Gastrocnemius medialis (tissue), 4 donors: ENCODE data around the gene FLNB.

Experiments
- POLR2A ChIP-seq, 2 donors: fragments of 450-650 bp; IDR thresholded peaks; one replicate each; pipeline ENCODE4 v1.6.1; 2017; ENCODE audit warnings: antibody characterized with exemption in 2 of 2, mild to moderate bottlenecking in 2 of 2, moderate library complexity in 2 of 2
- TF ChIP-seq, protein P1 (sequence below), 5 experiments: fragments of 450-650 bp in 3 of 5; fragments of 200-600 bp in 2 of 5; sonication (generic) in 2 of 5; IDR thresholded peaks in 4 of 5; conservative IDR thresholded peaks in 1 of 5; 1 replicate in 4 of 5; 2 replicates in 1 of 5; pipeline ENCODE4 v1.5.1; 2016 to 2019; ENCODE audit warnings: antibody characterized with exemption in 5 of 5, mild to moderate bottlenecking in 3 of 5, moderate library complexity in 3 of 5

DNA sequence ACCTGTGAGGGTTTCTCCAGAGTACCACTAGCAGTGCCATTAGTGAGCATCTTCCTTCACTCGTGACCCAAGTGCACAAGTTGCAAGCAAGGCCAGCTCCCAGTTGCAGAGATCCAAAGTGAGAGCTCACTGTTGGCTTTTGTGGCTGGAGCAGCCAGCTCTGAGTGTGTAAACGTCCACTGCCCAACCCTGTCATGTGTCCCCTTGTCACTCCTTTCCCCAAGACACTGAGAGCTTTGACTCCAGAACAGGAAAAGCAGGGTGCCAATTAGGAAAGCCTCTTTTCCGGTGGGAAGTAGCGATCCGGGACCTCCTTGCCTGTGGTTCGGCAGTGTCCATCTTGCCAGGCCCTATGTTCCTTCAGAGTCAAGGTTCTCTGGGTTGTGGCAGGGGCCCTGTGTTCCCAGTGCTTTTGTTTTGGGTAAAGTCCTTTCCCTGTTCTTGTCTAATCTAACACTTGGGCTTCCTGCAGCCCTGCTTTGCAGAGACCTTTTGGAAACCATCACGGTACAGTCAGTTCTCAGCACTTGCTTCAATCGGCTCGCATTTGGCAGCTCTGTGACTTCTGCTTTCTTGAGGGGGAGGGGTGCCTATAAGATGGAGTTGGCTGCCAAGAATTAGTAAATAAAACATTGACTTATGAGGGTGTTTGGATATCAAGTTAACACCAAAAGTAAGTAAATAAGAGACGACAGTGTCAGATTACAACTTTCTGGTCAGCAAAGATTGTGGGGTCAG, 112.0 kb downstream of the FLNB start:
- TF ChIP-seq, protein P1, sequence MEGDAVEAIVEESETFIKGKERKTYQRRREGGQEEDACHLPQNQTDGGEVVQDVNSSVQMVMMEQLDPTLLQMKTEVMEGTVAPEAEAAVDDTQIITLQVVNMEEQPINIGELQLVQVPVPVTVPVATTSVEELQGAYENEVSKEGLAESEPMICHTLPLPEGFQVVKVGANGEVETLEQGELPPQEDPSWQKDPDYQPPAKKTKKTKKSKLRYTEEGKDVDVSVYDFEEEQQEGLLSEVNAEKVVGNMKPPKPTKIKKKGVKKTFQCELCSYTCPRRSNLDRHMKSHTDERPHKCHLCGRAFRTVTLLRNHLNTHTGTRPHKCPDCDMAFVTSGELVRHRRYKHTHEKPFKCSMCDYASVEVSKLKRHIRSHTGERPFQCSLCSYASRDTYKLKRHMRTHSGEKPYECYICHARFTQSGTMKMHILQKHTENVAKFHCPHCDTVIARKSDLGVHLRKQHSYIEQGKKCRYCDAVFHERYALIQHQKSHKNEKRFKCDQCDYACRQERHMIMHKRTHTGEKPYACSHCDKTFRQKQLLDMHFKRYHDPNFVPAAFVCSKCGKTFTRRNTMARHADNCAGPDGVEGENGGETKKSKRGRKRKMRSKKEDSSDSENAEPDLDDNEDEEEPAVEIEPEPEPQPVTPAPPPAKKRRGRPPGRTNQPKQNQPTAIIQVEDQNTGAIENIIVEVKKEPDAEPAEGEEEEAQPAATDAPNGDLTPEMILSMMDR (IDR thresholded peaks at IDR 0.05 in 4 of 5, conservative IDR thresholded peaks at IDR 0.05 in 1 of 5), result no peak
- TF ChIP-seq POLR2A (IDR thresholded peaks at IDR 0.05), result no peak
